Measurements from ENCODE around the gene C7orf57. TPM values are rescaled to one million over a fixed set of nuclear protein-coding genes. Genes with fewer than 3 reads are reported as not detected.

The C7orf57 gene
- total and polyA plus RNA-seq, 2 donors (not counting 1 experiment from before 2014, with no cell fraction given) = not detected

Other genes with a start within 250 kb of the C7orf57 start
- gene PKD1L1, start 87.1 kb upstream of the C7orf57 start, total RNA-seq = 0.59 and 0.66 TPM in 2 replicates
- gene PKD1L1, start 87.1 kb upstream of the C7orf57 start, polyA plus RNA-seq = 0.70 and 0.85 TPM in 2 replicates
- 61.6 and 70.8 TPM in 2 replicates for gene HUS1, start 55.9 kb upstream of the C7orf57 start, total RNA-seq
- gene HUS1, start 55.9 kb upstream of the C7orf57 start, polyA plus RNA-seq = 37.7 and 45.7 TPM in 2 replicates
- not detected in 2 replicates for gene SUN3, start 6.4 kb upstream of the C7orf57 start, total RNA-seq
- not detected in 2 replicates for gene SUN3, start 6.4 kb upstream of the C7orf57 start, polyA plus RNA-seq
- 5.8 and 6.8 TPM in 2 replicates for gene UPP1, start 53.7 kb downstream of the C7orf57 start, total RNA-seq
- 8.0 and 13.1 TPM in 2 replicates for gene UPP1, start 53.7 kb downstream of the C7orf57 start, polyA plus RNA-seq
- not detected in 2 replicates for gene ABCA13, start 135.9 kb downstream of the C7orf57 start, total RNA-seq
- not detected in 2 replicates for gene ABCA13, start 135.9 kb downstream of the C7orf57 start, polyA plus RNA-seq